Loucy (cell line): ENCODE results near the gene SLC16A7.
A peak's percentile ranks its signal among the peaks of the same experiment; 100 is the strongest.

Source experiments
- H2AFZ ChIP-seq: fragments of 200-600 bp; sonication (generic); 2 replicates; pipeline ENCODE4 v1.6.0; 2016; ENCODE audit warnings: antibody characterized with exemption, mild to moderate bottlenecking, low read length, moderate library complexity
- H3F3A ChIP-seq: fragments of 200-600 bp; 2 replicates; pipeline ENCODE4 v1.6.0; 2016; ENCODE audit warnings: antibody characterized with exemption, low read depth, mild to moderate bottlenecking
- H3K27me3 ChIP-seq: fragments of 200-600 bp; sonication (generic); 2 replicates; pipeline ENCODE4 v1.6.1; 2014; ENCODE audit warnings: low read length, mild to moderate bottlenecking; ENCODE audit not compliant: insufficient read depth, poor library complexity, severe bottlenecking
- H3K36me3 ChIP-seq: fragments of 200-600 bp; sonication (generic); 2 replicates; pipeline ENCODE4 v1.6.1; 2016; ENCODE audit warnings: low read length; ENCODE audit not compliant: insufficient read depth
- H3K4me1 ChIP-seq: fragments of 200-600 bp; sonication (generic); 2 replicates; pipeline ENCODE4 v1.5.1; 2014; ENCODE audit warnings: low read length, mild to moderate bottlenecking; ENCODE audit not compliant: insufficient read depth, poor library complexity, severe bottlenecking
- H3K4me2 ChIP-seq: fragments of 200-600 bp; sonication (generic); 2 replicates; pipeline ENCODE4 v1.6.0; 2014; ENCODE audit warnings: antibody characterized with exemption, low read length, low read depth, mild to moderate bottlenecking; ENCODE audit not compliant: poor library complexity, severe bottlenecking
- H3K4me3 ChIP-seq: fragments of 200-600 bp; sonication (generic); 2 replicates; pipeline ENCODE4 v1.5.1; 2014; ENCODE audit warnings: low read length, mild to moderate bottlenecking, mixed read lengths; ENCODE audit not compliant: poor library complexity, severe bottlenecking
- H3K79me2 ChIP-seq: fragments of 200-600 bp; sonication (generic); 2 replicates; pipeline ENCODE4 v1.6.1; 2014; ENCODE audit warnings: low read length; ENCODE audit not compliant: insufficient read depth
- H3K9ac ChIP-seq: fragments of 200-600 bp; sonication (generic); 2 replicates; pipeline ENCODE4 v1.6.0; 2014; ENCODE audit warnings: mild to moderate bottlenecking, low read depth, low read length, moderate library complexity; ENCODE audit not compliant: poor library complexity, severe bottlenecking
- H3K9me2 ChIP-seq: fragments of 200-600 bp; sonication (generic); replicated peaks from 2 replicates; pipeline ENCODE4 v1.6.1; 2016; ENCODE audit warnings: low read depth, low read length, mixed read lengths
- H3K9me3 ChIP-seq: fragments of 200-600 bp; sonication (generic); 2 replicates; pipeline ENCODE4 v1.6.1; 2014; ENCODE audit warnings: mild to moderate bottlenecking, antibody characterized with exemption, low read length, low read depth; ENCODE audit not compliant: insufficient read depth
- H4K20me1 ChIP-seq: fragments of 200-600 bp; sonication (generic); 2 replicates; pipeline ENCODE4 v1.6.0; 2014; ENCODE audit warnings: antibody characterized with exemption, low read length, mild to moderate bottlenecking; ENCODE audit not compliant: insufficient read depth, poor library complexity, severe bottlenecking
- EZH2phosphoT487 ChIP-seq: fragments of 200-600 bp; IDR thresholded peaks from 2 replicates; pipeline ENCODE4 v1.6.1; 2018; ENCODE audit warnings: antibody characterized with exemption, mild to moderate bottlenecking, moderate library complexity, borderline replicate concordance
- TF ChIP-seq, protein P1 (sequence below): fragments of 200-600 bp; sonication (generic); conservative IDR thresholded peaks from 2 replicates; pipeline ENCODE4 v1.5.1; 2014; ENCODE audit warnings: mild to moderate bottlenecking, antibody characterized with exemption, low read length

Gene SLC16A7

DNA sequence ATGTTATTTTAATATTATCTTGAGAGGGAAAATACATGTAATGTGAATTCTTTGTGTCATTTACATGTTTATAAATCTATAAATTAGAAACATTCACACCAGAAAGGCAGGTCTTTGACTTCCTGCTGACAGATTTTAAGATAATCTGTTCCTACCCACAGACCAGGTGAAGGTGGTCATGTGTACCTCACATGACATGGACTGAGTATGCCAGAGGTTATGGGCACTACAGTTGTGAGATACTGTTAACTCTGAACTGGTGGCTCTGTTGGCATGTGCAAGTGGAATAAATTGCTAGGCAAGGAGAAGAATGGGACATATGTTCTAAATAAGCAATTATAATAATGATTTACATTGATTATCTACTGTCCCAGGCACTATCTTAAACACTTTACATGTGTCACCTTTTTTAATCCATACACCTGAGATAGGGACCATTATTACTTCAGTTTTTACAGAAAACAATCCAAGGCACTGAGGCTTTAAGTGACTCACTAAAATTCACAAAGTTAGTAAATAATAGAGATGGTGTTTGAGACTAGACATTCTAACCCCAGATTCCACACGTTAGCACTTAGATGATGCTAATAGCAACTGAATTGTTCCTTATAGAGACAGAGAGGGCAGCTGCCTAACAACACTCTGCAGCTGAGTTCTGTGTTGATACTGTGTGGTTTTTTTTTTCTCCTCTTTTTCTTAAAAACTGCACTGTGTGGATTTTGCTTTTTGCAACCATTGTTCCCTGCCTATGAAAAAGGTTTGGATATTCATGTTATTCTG is 23.8 kb downstream of the SLC16A7 start:
- Histone ChIP-seq H3K4me3 (no peak overlapping the region), H4K20me1 (no peaks in the 10 kb centered on the region), H3K9ac (no peak overlapping the region), H3K27me3 (no peaks in the 10 kb centered on the region), H2AFZ (no peak overlapping the region), H3K9me2 (no peaks in the 10 kb centered on the region), H3K9me3 (no peaks in the 10 kb centered on the region), H3K36me3 (no peaks in the 10 kb centered on the region), H3K4me2 (no peak overlapping the region), H3F3A (no peaks in the 10 kb centered on the region; the same call in 1 of the 2 replicates), H3K4me1 (peaks cover 17% of the 10 kb centered on the region), H3K79me2 (no peaks in the 10 kb centered on the region)
- no peak for TF ChIP-seq EZH2phosphoT487
- TF ChIP-seq, protein P1, sequence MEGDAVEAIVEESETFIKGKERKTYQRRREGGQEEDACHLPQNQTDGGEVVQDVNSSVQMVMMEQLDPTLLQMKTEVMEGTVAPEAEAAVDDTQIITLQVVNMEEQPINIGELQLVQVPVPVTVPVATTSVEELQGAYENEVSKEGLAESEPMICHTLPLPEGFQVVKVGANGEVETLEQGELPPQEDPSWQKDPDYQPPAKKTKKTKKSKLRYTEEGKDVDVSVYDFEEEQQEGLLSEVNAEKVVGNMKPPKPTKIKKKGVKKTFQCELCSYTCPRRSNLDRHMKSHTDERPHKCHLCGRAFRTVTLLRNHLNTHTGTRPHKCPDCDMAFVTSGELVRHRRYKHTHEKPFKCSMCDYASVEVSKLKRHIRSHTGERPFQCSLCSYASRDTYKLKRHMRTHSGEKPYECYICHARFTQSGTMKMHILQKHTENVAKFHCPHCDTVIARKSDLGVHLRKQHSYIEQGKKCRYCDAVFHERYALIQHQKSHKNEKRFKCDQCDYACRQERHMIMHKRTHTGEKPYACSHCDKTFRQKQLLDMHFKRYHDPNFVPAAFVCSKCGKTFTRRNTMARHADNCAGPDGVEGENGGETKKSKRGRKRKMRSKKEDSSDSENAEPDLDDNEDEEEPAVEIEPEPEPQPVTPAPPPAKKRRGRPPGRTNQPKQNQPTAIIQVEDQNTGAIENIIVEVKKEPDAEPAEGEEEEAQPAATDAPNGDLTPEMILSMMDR = no peak

DNA sequence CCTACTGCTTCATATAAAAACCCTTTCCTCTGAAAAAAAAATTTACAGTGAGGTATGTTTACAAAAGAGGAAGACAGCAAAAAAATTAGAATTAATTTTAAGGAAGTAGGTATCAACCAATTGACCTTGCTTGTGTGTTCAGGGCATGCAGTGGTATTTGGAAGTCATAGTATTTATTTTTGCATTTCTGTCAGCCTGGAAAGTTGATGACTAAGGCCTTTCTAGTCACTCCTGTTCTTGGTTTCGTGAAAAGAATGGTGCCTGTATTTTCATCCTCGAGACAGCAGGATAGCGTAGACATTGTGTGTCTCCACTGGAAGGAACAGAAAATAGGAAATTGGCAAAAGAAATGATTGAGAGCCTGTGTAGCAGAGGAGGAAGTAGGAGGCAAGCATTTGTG is 24.5 kb downstream of the SLC16A7 start:
- no peak overlapping the region for H3K9ac ChIP-seq
- no peaks in the 10 kb centered on the region for H3K9me2 ChIP-seq
- H3F3A ChIP-seq = no peaks in the 10 kb centered on the region; the same call in 1 of the 2 replicates
- TF ChIP-seq, protein P1 = no peak
- TF ChIP-seq EZH2phosphoT487 = no peak
- no peaks in the 10 kb centered on the region for H4K20me1 ChIP-seq
- H3K79me2 ChIP-seq = no peaks in the 10 kb centered on the region; the same call in 1 of the 2 replicates
- H3K4me1 ChIP-seq = peaks cover 24% of the 10 kb centered on the region
- H3K36me3 ChIP-seq = no peaks in the 10 kb centered on the region
- no peak overlapping the region for H3K4me2 ChIP-seq
- H2AFZ ChIP-seq = no peak overlapping the region
- H3K27me3 ChIP-seq = no peaks in the 10 kb centered on the region
- H3K4me3 ChIP-seq = no peak overlapping the region
- no peaks in the 10 kb centered on the region for H3K9me3 ChIP-seq

GRCh38 chr12:59624732-59625460 is 29.1 kb downstream of the SLC16A7 start:
- H3K9me3 ChIP-seq = no peaks in the 10 kb centered on the region

More at GRCh38 chr12:59624732-59625460, 29.1 kb downstream of the SLC16A7 start:
- H3K9ac ChIP-seq = no peak overlapping the region
- TF ChIP-seq EZH2phosphoT487 = no peak
- TF ChIP-seq, protein P1 = no peak
- H3K79me2 ChIP-seq = no peaks in the 10 kb centered on the region; the same call in 1 of the 2 replicates
- peak overlapping the region; percentile 8 for H3K4me2 ChIP-seq
- H4K20me1 ChIP-seq = no peaks in the 10 kb centered on the region
- no peaks in the 10 kb centered on the region for H3K9me2 ChIP-seq
- no peak overlapping the region for H2AFZ ChIP-seq
- no peaks in the 10 kb centered on the region for H3F3A ChIP-seq
- no peaks in the 10 kb centered on the region for H3K27me3 ChIP-seq
- H3K36me3 ChIP-seq = no peaks in the 10 kb centered on the region
- peaks cover 15% of the 10 kb centered on the region for H3K4me1 ChIP-seq
- H3K4me3 ChIP-seq = no peak overlapping the region
